CD8-positive, alpha-beta memory T cell (primary cell): ENCODE data around the gene LMO4. TPM values are rescaled to one million over a fixed set of nuclear protein-coding genes. Genes with fewer than 3 reads are reported as not detected.
A peak's percentile ranks its signal among the peaks of the same experiment; 100 is the strongest.

Source experiments
- CTCF ChIA-PET: fragments of 350-600 bp; sonication (Branson Sonifier 250); formaldehyde crosslinking; loops from one replicate; lab custom pipeline; 2021; ENCODE audit warnings: antibody characterized with exemption; lab: Charles Lee
- POLR2A ChIA-PET: fragments of 350-600 bp; sonication (Branson Sonifier 250); formaldehyde crosslinking; loops from one replicate; lab custom pipeline; 2021; ENCODE audit warnings: antibody characterized with exemption; lab: Charles Lee
- DNase-seq, 5 donors: peaks; one replicate each; pipeline versions ENCODE4 v3.0.0 to v3.0.0-alpha.2; 2020 to 2022; ENCODE audit warnings: mixed read lengths in 1 of 5
- H3K27ac ChIP-seq: one replicate; pipeline ENCODE4 v1.7.0; 2013; ENCODE audit warnings: low read depth, mild to moderate bottlenecking, low read length, moderate library complexity
- H3K27me3 ChIP-seq: 2 replicates; pipeline ENCODE4 v1.7.0; 2013; ENCODE audit warnings: low read length, mild to moderate bottlenecking; ENCODE audit not compliant: insufficient read depth, poor library complexity, severe bottlenecking
- H3K36me3 ChIP-seq: 2 replicates; pipeline ENCODE4 v1.7.0; 2013; ENCODE audit warnings: mild to moderate bottlenecking, low read length, moderate library complexity; ENCODE audit not compliant: insufficient read depth
- H3K4me1 ChIP-seq: 2 replicates; pipeline ENCODE4 v1.7.0; 2013; ENCODE audit warnings: mild to moderate bottlenecking, low read length, moderate library complexity; ENCODE audit not compliant: insufficient read depth
- H3K4me3 ChIP-seq: 2 replicates; pipeline ENCODE4 v1.7.0; 2013; ENCODE audit warnings: mild to moderate bottlenecking, low read length
- H3K9me3 ChIP-seq: 2 replicates; pipeline ENCODE4 v1.7.0; 2013; ENCODE audit warnings: mild to moderate bottlenecking, low read length
- H3K27ac Mint-ChIP-seq, 8 donors: one replicate each; pipeline ENCODE4 v1.8.0; 2020 to 2021; ENCODE audit warnings: mixed read lengths in 8 of 8, mild to moderate bottlenecking in 6 of 8, inconsistent platforms in 3 of 8, moderate library complexity in 3 of 8
- H3K27me3 Mint-ChIP-seq, 2 donors: one replicate each; pipeline ENCODE4 v1.8.0; 2020 to 2021; ENCODE audit warnings: mixed read lengths in 2 of 2, mild to moderate bottlenecking in 1 of 2, moderate library complexity in 1 of 2
- H3K36me3 Mint-ChIP-seq, 3 donors: one replicate each; pipeline ENCODE4 v1.8.0; 2020 to 2021; ENCODE audit warnings: mixed read lengths in 3 of 3, inconsistent platforms in 1 of 3, mild to moderate bottlenecking in 1 of 3
- H3K4me1 Mint-ChIP-seq, 3 donors: one replicate each; pipeline ENCODE4 v1.8.0; 2020 to 2021; ENCODE audit warnings: mixed read lengths in 3 of 3, inconsistent platforms in 1 of 3, mild to moderate bottlenecking in 1 of 3
- H3K4me3 Mint-ChIP-seq, 7 donors: one replicate each; pipeline ENCODE4 v1.8.0; 2020 to 2021; ENCODE audit warnings: mixed read lengths in 7 of 7, mild to moderate bottlenecking in 6 of 7, moderate library complexity in 4 of 7, inconsistent platforms in 2 of 7
- H3K9me3 Mint-ChIP-seq, 5 donors: one replicate each; pipeline ENCODE4 v1.8.0; 2020 to 2022; ENCODE audit warnings: mixed read lengths in 5 of 5, mild to moderate bottlenecking in 3 of 5, moderate library complexity in 2 of 5, inconsistent platforms in 1 of 5
- polyA plus RNA-seq: library from polyadenylated mRNA; unstranded; fragments of 300-500 nt; fragmentation: Illumina TruSeq; gene quantifications from one replicate; pipeline ENCODE4 v1.2.3, GENCODE V29; 2021
- total RNA-seq, 2 experiments: library from RNA; stranded (reverse); gene quantifications; one replicate each; pipeline ENCODE4 v1.2.3, GENCODE V29; 2021

Gene LMO4
- total and polyA plus RNA-seq, 3 experiments from 2014 or later: 23.2 to 36.5 (median 36.4) TPM

DNA sequence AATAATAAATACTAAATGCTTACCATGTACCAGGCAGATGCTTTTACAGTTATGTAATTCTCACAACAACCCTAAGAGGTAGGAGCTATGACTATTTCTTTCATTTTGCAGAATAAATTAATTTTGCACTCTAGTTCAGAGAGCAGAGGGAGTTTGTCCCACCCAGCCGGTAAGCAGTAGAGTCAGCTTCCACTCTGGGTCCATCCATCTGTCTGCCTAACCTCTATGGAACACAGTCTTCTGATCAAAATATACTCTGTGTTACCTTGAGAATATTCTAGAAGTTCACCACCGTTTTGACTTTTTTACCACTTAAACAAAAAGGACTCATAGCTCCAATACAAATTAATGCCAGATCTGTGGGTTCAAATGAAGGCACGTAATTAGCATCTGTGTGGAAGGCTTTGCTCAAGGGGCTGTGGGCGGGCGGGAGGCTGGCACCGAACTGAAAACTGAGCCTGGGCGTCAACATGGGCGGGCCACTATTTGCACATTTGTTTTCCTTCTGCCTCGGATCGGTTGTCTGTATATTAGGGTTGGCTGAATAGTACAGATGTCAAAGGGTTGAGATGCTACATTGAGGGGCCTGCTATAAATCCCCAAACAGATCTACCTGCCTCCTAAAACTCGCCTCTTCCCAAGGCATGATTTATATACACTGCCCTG lies 33.1 kb upstream of the LMO4 start:
- no peaks in the 10 kb centered on the region for H3K4me1 ChIP-seq
- H3K4me3 ChIP-seq: no peak overlapping the region
- no peak overlapping the region for H3K27ac Mint-ChIP-seq
- no peak overlapping the region for H3K27ac ChIP-seq
- no peaks in the 10 kb centered on the region for H3K36me3 Mint-ChIP-seq
- no peaks in the 10 kb centered on the region for H3K27me3 ChIP-seq
- no peaks in the 10 kb centered on the region for H3K36me3 ChIP-seq
- ChIA-PET CTCF (interaction anchor here (4.1 kb wide), 1 partner anchor 658 kb away, joined by 26 read pairs; no protein-coding TSS in a partner anchor), POLR2A (no interaction called here)
- peaks cover 5 to 10% of the 10 kb centered on the region in 2 donors for H3K27me3 Mint-ChIP-seq
- no peak overlapping the region for H3K4me3 Mint-ChIP-seq
- H3K9me3 ChIP-seq: no peaks in the 10 kb centered on the region
- no peak for DNase-seq
- H3K4me1 Mint-ChIP-seq: no peaks in the 10 kb centered on the region
- H3K9me3 Mint-ChIP-seq: no peaks in the 10 kb centered on the region

DNA sequence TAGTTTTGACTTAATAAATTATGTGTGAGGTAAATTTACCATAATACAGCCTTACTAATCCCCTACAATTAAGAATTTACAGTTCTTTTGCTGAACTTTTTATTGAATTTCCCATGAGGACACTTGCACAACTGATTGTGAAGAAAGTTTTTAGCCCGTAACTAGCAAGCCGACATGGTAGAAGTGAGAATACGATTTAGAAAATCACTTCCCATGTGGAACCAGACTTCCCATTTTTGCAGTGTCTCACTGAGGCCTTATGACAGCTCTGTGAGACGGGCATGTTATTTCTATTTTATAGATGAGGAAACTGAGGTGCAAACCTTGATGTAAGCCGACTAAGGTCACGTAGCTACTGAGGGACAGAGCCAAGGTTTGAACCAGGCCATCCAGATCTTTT lies 32.5 kb upstream of the LMO4 start:
- Histone ChIP-seq H3K4me1 (no peaks in the 10 kb centered on the region), H3K27ac (no peak overlapping the region), H3K27me3 (no peaks in the 10 kb centered on the region), H3K9me3 (no peaks in the 10 kb centered on the region), H3K4me3 (no peak overlapping the region), H3K36me3 (no peaks in the 10 kb centered on the region)
- Mint-ChIP-seq H3K4me1 (no peaks in the 10 kb centered on the region), H3K36me3 (no peaks in the 10 kb centered on the region), H3K27me3 (peaks cover 5 to 7% of the 10 kb centered on the region in 2 donors), H3K9me3 (no peaks in the 10 kb centered on the region), H3K4me3 (no peak overlapping the region), H3K27ac (no peak overlapping the region)
- DNase-seq: no peak
- ChIA-PET CTCF (interaction anchor here (4.1 kb wide), 1 partner anchor 657 kb away, joined by 26 read pairs; no protein-coding TSS in a partner anchor), POLR2A (no interaction called here)

DNA sequence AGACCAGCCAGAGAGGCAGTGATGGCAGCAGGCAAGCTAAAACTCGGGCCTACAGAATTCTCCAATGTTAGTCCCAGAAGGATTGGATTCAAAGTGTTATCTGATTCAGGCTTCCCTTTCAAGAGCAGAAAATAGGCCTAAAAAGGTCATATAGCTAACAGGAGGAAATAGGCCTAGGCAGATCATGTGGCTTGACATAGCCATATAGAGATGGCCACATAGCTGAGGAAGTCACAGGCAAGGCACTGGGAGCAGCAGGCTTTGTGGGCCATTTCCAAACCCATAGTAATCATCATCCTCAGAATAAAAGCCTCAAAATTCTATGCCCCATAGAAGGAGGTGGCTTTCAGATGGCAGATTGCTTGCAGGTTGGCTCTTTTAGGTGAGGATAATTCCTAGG lies 29.0 kb upstream of the LMO4 start:
- ChIA-PET CTCF (no interaction called here), POLR2A (no interaction called here)
- no peaks in the 10 kb centered on the region for H3K4me1 ChIP-seq
- no peaks in the 10 kb centered on the region for H3K4me1 Mint-ChIP-seq
- no peaks in the 10 kb centered on the region for H3K36me3 Mint-ChIP-seq
- no peaks in the 10 kb centered on the region for H3K9me3 Mint-ChIP-seq
- peaks cover 4 to 18% of the 10 kb centered on the region in 2 donors for H3K27me3 Mint-ChIP-seq
- no peak for DNase-seq
- no peaks in the 10 kb centered on the region for H3K36me3 ChIP-seq
- peak overlapping the region in 1 of 8 donors; percentile 10 for H3K27ac Mint-ChIP-seq
- H3K27ac ChIP-seq: no peak overlapping the region
- H3K4me3 Mint-ChIP-seq: no peak overlapping the region
- no peaks in the 10 kb centered on the region for H3K9me3 ChIP-seq
- no peaks in the 10 kb centered on the region for H3K27me3 ChIP-seq
- no peak overlapping the region for H3K4me3 ChIP-seq

DNA sequence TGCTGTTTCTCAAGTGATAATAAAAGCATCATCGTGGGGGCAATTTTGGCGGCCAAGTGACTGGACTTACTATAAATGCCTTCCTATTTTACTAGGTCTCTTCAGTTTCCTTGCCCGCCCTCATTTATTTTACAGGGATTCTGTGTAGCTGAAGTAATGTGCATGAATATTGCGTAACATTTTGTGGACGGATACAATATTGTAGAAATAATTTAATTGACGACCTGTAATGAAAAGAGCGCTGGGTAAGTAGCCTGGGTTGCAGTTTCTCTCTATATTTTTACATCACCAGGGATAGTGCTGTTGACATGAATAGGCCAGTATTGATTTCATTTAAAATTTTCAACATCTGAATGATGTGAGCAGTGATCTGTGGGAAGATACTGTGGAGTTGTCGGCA lies 28.1 kb upstream of the LMO4 start:
- H3K27ac ChIP-seq: no peak overlapping the region
- Mint-ChIP-seq H3K36me3 (no peaks in the 10 kb centered on the region), H3K4me3 (no peak overlapping the region), H3K4me1 (no peaks in the 10 kb centered on the region), H3K27me3 (peaks cover 4 to 17% of the 10 kb centered on the region in 2 donors), H3K27ac (no peak overlapping the region), H3K9me3 (no peaks in the 10 kb centered on the region)
- no peaks in the 10 kb centered on the region for H3K9me3 ChIP-seq
- H3K4me3 ChIP-seq: no peak overlapping the region
- CTCF ChIA-PET: no interaction called here
- DNase-seq: no peak
- no peaks in the 10 kb centered on the region for H3K27me3 ChIP-seq
- H3K4me1 ChIP-seq: no peaks in the 10 kb centered on the region
- H3K36me3 ChIP-seq: no peaks in the 10 kb centered on the region
- POLR2A ChIA-PET: no interaction called here

DNA sequence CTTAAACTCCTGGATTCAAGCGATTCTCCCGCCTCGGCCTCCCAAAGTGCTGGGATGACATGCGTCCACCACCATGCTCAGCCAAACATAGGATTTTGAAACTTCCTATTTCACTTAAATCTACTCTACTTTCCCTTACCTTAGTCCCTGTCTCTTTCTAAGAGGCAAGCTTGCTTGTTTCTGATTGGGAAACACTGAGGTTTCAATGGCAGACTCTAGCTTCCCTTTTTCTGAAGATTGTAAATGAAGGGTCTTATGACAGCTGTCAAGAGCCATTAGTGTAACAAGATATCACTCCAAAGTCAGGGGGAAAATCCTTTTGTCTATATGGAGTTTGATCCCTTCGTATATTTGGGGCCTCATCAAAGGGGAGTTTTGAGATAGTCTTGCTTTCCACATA lies 23.5 kb upstream of the LMO4 start:
- Histone ChIP-seq H3K27me3 (no peaks in the 10 kb centered on the region), H3K36me3 (no peaks in the 10 kb centered on the region), H3K27ac (no peak overlapping the region), H3K4me1 (no peaks in the 10 kb centered on the region), H3K4me3 (no peak overlapping the region), H3K9me3 (no peaks in the 10 kb centered on the region)
- Mint-ChIP-seq H3K27ac (no peak overlapping the region), H3K27me3 (peaks cover 4 to 28% of the 10 kb centered on the region in 2 donors), H3K36me3 (no peaks in the 10 kb centered on the region), H3K4me3 (no peak overlapping the region), H3K9me3 (no peaks in the 10 kb centered on the region), H3K4me1 (no peaks in the 10 kb centered on the region)
- POLR2A ChIA-PET: no interaction called here
- CTCF ChIA-PET: no interaction called here
- DNase-seq: no peak

DNA sequence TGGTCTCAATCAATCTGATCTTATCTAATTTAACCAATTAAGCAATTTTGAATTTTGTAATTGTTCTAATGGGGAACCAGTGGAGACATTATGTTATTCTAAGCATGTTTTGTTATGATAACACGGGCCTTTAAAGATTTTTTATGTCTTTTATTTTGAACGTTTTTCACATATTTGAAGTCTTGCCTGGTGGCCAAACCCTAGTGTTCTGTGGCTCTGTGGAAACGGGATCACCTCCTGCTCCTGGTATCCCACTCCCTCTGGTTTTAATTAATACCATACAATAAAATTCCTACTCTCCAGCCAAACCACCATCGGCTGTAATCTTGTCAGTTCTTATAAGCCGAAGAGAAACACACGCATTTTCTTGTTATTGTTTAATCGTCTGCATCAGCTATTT lies 22.9 kb upstream of the LMO4 start:
- H3K27me3 ChIP-seq: no peaks in the 10 kb centered on the region
- Mint-ChIP-seq H3K4me3 (no peak overlapping the region), H3K4me1 (no peaks in the 10 kb centered on the region), H3K9me3 (no peaks in the 10 kb centered on the region), H3K27ac (no peak overlapping the region), H3K27me3 (peaks cover 4 to 28% of the 10 kb centered on the region in 2 donors), H3K36me3 (no peaks in the 10 kb centered on the region)
- H3K4me1 ChIP-seq: no peaks in the 10 kb centered on the region
- DNase-seq: no peak
- H3K27ac ChIP-seq: no peak overlapping the region
- no peak overlapping the region for H3K4me3 ChIP-seq
- no peaks in the 10 kb centered on the region for H3K36me3 ChIP-seq
- CTCF ChIA-PET: no interaction called here
- POLR2A ChIA-PET: no interaction called here
- H3K9me3 ChIP-seq: no peaks in the 10 kb centered on the region

DNA sequence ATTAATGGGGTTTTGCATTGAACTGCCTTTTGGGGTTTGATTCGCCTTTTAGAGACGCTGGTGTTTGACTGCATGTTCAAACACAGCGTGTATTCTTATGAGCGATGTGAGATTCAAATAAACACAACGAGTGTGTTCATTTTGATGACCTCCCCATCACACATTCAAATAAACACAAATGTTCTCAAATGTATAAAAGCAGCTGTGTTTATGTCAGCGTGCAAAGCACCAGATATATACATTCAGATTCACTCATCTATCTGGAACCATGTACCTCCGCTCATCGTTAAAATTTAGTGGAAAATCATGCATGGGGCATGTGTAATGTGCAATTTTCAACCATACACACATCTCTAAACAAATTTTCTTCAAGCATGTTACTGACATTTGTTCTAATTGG lies 21.4 kb upstream of the LMO4 start:
- no peak overlapping the region for H3K27ac ChIP-seq
- H3K36me3 Mint-ChIP-seq: no peaks in the 10 kb centered on the region

GRCh38 chr1:87307931-87308330 lies 20.7 kb upstream of the LMO4 start:
- POLR2A ChIA-PET: no interaction called here
- CTCF ChIA-PET: no interaction called here
- DNase-seq: no peak
- H3K27ac Mint-ChIP-seq: no peak overlapping the region
- Histone ChIP-seq H3K4me3 (no peak overlapping the region), H3K4me1 (no peaks in the 10 kb centered on the region), H3K9me3 (no peaks in the 10 kb centered on the region), H3K36me3 (no peaks in the 10 kb centered on the region), H3K27me3 (no peaks in the 10 kb centered on the region), H3K27ac (no peak overlapping the region)
- no peaks in the 10 kb centered on the region for H3K9me3 Mint-ChIP-seq
- no peak overlapping the region for H3K4me3 Mint-ChIP-seq
- no peaks in the 10 kb centered on the region for H3K36me3 Mint-ChIP-seq
- H3K27me3 Mint-ChIP-seq: peaks cover 7 to 19% of the 10 kb centered on the region in 2 donors
- no peaks in the 10 kb centered on the region for H3K4me1 Mint-ChIP-seq

More for the DNA sequence above, 21.4 kb upstream of the LMO4 start:
- DNase-seq: no peak
- ChIA-PET POLR2A (no interaction called here), CTCF (no interaction called here)
- no peaks in the 10 kb centered on the region for H3K27me3 ChIP-seq
- no peaks in the 10 kb centered on the region for H3K36me3 ChIP-seq
- Mint-ChIP-seq H3K4me1 (no peaks in the 10 kb centered on the region), H3K4me3 (no peak overlapping the region), H3K9me3 (no peaks in the 10 kb centered on the region), H3K27ac (no peak overlapping the region), H3K27me3 (peaks cover 6 to 18% of the 10 kb centered on the region in 2 donors)
- H3K4me3 ChIP-seq: no peak overlapping the region
- H3K4me1 ChIP-seq: no peaks in the 10 kb centered on the region
- no peaks in the 10 kb centered on the region for H3K9me3 ChIP-seq
